Hypothalamus (tissue), 51 donors: ENCODE measurements around the gene ZNF287.
"Not testable (repeated sequence)": the region's sequence is repeated elsewhere in the genome, so short reads cannot be mapped to it uniquely, and the experiment has no call there.

ENCODE experiments used
- DNase-seq, 51 donors: peaks; one replicate each; lab custom pipeline; 2025; lab: John Stamatoyannopoulos, UW

ZNF287 gene

GRCh38 chr17:16568541-16569357 is at the start of gene ZNF287:
Gene ZNF287, minus strand, starts transcription at chr17:16569204. Its CDS starts 1,473 bp downstream, at chr17:16567731.
- peak; percentile 39 to 97 (median 91) for DNase-seq

- no peak for DNase-seq
Measured at GRCh38 chr17:16617481-16618060, 48.6 kb upstream of the ZNF287 start.

- no peak for DNase-seq
Measured at GRCh38 chr17:16599537-16599936, 30.5 kb upstream of the ZNF287 start.

DNA sequence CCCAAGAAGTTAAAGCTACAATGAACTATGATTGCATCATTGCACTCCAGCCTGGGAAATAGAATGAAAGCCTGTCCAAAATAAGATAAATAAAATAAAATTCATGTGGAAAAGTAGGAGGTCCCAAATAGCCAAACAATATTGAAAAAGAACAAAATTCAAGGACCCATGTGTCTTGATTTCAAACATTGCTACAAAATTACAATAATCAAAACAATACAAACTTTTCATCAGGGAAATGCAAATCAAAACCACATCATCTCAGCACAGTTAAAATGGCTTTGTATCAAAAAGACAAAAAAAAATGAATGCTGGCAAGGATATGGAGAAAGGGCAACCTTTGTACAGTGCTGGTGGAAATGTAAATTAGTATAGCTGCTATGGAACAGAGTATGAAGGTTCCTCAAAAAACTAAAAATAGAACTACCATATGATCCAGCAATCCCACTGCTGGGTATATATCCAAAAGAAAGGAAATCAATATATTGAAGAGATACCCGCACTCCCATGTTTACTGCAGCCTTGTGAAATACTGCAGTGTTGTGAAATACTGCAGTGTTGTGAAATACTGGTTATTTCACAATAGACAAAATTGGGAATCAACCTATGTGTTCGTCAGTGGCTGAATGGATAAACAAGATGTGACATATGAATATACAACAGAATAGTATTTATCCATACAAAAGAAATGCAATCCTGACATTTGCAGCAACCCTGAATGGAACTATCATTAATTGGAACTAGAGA is 24.5 kb upstream of the ZNF287 start:
- DNase-seq, result no peak

- DNase-seq, result peak; percentile 38 to 96 (median 85)
Measured at GRCh38 chr17:16589097-16589969, 20.3 kb upstream of the ZNF287 start.

- DNase-seq, result no peak
Measured at GRCh38 chr17:16585796-16586195, 16.8 kb upstream of the ZNF287 start.

- peak; percentile 52 to 95 (median 87) for DNase-seq
Measured at GRCh38 chr17:16584273-16584995, 15.4 kb upstream of the ZNF287 start.

DNA sequence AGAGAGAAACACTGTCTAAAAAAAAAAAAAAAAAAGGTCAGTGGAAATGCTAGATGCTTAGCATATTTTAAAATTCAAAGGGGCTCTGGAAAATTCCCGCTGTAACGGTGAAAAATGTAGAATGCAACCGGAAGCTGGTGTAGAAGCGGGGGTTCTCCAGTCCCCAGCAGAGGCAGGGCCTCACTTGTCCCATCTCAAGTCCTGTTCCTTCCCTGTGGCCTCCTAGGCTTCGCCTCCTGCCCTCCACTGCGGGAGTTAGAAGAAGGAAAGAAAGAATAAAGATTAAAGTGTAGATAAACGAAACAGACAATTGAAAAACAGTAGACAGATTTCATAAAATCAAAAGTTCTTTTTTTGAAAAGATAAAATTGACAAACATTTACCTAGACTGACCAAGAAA is 14.8 kb upstream of the ZNF287 start:
- DNase-seq, result no peak

- no peak for DNase-seq
Measured at GRCh38 chr17:16573466-16573865, 4.5 kb upstream of the ZNF287 start.

DNA sequence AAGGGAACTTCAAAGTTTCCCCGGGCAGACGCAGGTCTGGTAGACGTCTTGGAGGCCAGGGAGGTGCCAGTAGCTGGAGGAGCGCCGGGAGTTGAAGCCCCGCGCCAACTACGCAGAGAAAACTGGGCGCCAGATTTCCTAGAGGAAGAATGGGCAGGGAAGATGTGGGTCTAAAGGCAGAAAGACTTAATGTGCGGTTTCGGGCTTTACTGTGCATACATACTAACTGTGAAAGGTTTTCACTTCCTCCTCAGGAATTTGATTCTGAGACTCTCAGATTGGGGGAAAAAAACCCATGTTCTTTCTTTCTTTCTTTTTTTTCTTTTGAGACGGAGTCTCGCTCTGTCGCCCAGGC is 331 bp upstream of the ZNF287 start:
- DNase-seq, result no peak

- no peak for DNase-seq
Measured at GRCh38 chr17:16552637-16553045, 16.4 kb downstream of the ZNF287 start.

- no peak for DNase-seq
Measured at GRCh38 chr17:16551878-16552636, 16.9 kb downstream of the ZNF287 start.

GRCh38 chr17:16537130-16537458 is 31.9 kb downstream of the ZNF287 start:
- DNase-seq, result no peak

- no peak for DNase-seq
Measured at GRCh38 chr17:16534236-16534635, 34.8 kb downstream of the ZNF287 start.

- no peak for DNase-seq
Measured at GRCh38 chr17:16529906-16530305, 39.1 kb downstream of the ZNF287 start.

DNA sequence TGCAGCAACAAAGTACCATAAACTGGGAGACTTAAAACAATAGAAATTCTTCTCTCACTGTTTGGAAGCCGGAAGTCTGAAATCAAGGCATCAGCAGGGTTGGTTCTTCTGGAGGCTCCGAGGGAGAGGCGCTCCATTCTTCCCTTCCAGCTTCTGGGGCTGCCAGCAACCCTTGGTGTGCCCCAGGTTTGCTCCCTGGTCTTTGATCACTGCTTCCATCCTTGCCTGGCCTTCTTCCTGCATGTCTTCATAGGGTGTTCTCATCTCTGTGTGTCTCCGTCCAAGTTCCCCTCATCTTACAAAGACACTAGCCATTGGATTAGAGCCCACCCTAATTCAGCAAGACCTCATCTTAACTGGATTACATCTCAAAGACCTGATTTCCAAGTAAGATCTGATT is 41.7 kb downstream of the ZNF287 start:
- no peak for DNase-seq

DNA sequence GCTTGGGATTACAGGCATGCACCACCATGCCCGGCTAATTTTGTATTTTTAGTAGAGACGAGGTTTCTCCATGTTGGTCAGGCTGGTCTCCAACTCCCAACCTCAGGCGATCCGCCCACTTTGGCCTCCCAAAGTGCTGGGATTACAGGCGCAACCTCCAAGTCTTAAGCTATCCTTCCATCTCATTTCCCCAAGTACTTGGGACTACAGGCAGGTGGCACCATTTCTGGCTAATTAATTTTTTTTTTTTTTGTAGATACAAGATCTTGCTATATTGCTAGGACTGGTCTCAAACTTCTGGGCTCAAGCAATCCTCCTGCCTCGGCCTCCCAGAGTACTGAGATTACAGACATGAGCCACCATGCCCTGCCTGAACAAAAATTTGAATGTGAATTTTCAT is 43.4 kb downstream of the ZNF287 start:
- not testable (repeated sequence) for DNase-seq

- DNase-seq, result peak in 42 of 51 donors; percentile 11 to 81 (median 48)
Measured at GRCh38 chr17:16521070-16521727, 47.8 kb downstream of the ZNF287 start.

DNA sequence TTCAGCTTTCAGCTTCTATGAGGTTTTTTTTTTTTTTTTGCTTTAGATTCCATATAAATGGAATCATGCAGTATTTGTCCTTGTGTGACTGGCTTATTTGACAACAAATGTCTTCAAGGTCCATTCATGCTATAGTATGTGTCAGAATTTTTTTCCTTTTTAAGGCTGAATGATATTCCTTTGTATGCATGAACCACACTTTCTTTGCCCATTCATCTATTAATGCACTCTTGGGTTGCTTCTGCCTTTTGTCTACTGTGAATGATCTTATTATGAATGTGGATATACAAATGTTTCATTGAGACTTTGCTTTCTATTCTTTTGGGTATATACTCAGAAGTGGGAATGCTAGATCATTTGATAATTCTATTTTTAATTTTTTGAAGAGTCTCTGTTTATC is 50.0 kb downstream of the ZNF287 start:
- DNase-seq, result no peak
